DMS 273 (cell line): Measurements from ENCODE around the gene STXBP1.
A peak's percentile ranks its signal among the peaks of the same experiment; 100 is the strongest.

Source experiments
- DNase-seq: peaks from one replicate; lab custom pipeline; 2025; ENCODE audit not compliant: unreplicated experiment; lab: John Stamatoyannopoulos, UW

Gene STXBP1

GRCh38 chr9:127712371-127712770 is 100.3 kb downstream of the STXBP1 start:
- no peak for DNase-seq

DNA sequence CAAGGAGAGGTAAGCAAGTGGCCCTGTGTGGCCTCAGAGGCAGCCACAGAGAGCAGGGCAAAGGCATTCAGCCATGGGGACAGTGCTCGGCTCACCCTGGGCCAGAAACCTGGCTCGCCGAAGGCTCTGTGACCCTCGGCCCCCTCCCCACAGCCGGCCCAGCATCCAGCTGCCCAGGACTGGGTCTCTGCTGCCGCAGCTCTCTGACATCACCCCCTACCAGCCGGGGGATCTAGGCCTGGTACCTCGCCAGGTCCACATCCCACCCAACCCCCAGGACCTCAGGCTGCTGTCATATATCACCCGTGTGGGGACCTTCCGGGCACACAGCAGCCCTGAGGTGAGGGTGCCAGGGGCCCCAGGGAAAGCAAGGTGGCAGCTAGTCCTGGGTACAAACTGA is 100.8 kb downstream of the STXBP1 start:
- DNase-seq, result no peak

GRCh38 chr9:127714020-127714750 is 102.1 kb downstream of the STXBP1 start:
- DNase-seq, result peak; percentile 43

- peak; percentile 80 for DNase-seq
Measured at GRCh38 chr9:127714951-127715469, 102.9 kb downstream of the STXBP1 start.

DNA sequence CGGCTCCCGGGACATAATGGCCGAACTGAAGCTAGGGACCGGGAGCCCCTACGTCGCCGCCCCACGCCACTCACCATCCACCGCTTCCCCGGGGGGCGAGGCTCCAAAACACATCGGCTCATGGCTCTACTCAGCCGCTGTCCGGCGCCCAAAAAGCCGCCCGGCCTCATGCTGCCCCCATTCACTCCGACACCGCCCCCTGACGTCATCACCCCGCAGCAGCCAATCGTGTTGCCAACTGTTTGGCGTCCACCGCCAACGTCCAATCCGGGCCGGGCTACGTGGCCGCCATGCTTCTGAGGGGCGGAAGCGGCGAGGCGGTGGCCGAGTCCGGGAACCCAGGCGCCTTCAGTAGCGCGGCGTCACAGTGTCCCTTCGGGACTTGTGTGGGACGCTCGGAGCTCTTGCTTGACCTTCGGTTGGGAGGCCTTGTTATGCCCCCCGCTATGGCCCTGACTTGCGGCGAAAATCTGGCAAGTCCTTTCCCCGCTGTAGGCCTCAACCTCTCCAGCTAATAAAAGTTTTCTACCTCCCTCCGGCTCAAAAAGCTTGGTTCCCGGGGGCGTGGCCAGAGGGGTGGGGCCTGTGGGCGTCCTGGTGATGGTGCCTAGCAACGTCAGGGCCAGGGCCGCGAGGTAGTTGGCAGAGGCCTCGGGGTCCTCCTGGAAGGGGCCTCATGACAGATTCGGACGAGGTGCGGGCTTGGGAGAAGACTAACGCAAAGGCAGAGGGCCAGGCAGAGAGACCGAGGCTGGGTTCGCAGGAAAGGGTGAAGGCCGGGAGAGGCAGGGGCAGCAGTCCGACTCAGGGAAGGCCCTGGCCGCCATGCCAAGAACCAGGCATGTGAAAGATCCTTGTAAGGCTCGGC is 103.6 kb downstream of the STXBP1 start, which contains the start of the genes PTRH1 and TTC16:
PTRH1 (minus strand) TSS at position 194 of the 868 bp plus-strand sequence; CDS start at position 170, 24 bp downstream.
TTC16 (plus strand) TSS at position 610 of the 868 bp plus-strand sequence; CDS start at position 677, 67 bp downstream.
- peak; percentile 98 for DNase-seq

DNA sequence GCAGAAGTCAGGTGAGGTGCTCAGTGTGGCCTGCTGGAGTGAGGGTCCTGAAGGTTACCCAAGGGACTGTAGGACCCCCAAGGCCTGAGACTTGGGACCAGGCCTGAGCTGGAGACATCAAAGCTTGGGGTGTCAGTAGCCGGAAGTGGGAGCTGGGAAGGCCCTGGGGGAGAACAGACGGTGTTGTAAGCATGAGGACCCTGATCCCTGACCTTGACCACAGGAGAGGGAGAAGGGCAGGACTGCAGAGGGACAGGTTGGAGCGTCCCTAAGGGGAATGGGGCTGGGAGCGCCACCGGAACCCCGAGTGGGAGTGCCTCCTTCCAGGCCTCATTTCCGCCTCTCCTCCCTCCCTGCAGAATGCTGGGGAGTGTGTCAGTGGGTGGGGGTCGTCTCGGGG is 104.3 kb downstream of the STXBP1 start:
- no peak for DNase-seq

GRCh38 chr9:127717766-127718165 is 105.7 kb downstream of the STXBP1 start:
- DNase-seq, result peak; percentile 61

- DNase-seq, result peak; percentile 24
Measured at GRCh38 chr9:127720031-127720864, 108.2 kb downstream of the STXBP1 start.

GRCh38 chr9:127720865-127721227 is 108.8 kb downstream of the STXBP1 start:
- no peak for DNase-seq

DNA sequence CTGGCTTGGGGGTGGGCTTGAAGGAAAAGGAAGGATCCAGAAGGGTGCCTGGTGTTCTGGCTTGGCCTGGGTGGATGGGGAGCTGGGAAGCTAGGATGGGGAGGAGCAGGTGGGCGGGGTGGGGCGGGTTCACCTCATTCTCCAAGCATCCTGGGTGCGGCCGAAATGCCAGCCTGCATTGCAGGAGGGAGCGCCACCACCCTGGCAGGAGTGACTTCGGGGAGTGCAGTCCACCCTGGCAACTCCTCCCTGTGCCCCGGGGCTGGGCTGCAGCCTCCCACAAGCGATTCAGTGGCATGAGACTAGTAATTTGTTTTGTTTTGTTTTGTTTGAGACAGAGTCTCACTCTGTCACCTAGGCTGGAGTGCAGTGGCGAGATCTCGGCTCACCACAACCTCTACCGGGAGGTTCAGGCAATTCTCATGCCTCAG is 109.3 kb downstream of the STXBP1 start:
- DNase-seq, result peak; percentile 24

DNA sequence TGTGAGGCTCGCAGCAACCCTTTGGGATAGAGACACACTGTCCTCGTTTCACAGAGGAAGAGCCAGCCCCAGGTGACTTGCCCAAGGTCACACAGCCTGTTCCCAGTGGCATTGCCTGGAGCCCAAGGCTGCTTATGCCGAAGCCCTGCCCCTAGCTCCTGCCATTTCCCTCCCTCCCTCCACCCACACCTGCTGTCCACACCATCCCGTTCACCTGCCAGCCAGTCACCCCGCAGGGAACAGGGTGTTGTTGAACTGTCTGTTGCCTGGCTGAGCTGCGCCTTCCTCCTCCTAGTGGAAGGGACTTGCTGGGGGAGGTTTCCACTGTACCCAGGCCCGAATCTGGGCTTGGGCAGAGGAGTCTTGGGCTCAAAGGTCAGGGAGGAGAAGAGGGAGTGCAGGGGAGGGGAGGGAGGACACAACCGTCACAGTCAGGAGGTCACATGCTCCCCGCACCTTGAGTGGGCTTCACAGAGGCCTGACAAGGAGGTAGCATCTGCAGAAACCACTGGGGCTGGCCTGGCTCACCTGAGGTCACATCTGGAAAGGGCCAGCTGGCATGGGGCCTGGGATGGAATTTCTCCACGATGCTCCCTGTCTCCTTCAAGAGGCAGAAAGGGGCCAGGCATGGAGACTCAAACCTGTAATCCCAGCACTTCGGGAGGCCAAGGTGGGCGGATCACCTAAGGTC is 110.1 kb downstream of the STXBP1 start:
- DNase-seq, result no peak

DNA sequence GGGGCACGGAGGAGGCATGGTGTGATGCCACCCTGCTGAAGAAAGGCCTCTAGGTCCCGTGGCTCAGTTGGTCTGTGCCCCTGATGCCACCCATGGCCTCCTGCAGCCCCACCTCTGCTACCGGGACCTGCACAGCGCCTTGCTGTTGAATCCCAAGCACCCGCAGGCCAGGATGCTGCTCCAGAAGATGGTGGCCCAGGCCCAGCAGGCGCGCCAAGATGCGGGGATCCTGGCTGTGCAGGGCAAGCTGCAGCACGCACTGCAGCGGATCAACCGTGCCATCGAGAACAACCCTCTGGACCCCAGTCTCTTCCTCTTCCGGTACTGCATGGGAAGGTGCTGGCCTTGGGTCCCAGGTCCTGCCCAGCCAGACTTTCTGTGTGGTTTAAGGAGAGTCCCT is 110.9 kb downstream of the STXBP1 start:
- DNase-seq, result no peak

DNA sequence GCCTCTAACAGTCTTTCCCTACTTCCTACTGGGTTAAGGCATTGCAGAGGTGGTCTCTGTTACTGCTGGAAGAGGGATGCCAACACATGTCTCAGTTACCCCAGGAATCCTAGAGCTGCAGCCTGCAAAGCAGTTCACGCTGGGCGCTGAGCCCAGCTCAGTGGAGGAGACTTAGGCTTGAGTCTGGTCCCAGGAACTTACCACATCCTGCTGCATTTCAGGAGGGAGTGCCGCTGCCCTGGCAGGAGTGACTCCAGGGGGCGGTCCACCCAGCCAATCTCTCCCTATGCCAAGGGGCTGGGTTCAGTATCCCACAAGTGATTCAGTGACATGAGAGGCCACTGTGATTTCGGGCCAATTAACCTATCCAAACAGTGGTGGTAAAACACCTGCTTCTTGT is 111.4 kb downstream of the STXBP1 start:
- DNase-seq, result peak; percentile 43

DNA sequence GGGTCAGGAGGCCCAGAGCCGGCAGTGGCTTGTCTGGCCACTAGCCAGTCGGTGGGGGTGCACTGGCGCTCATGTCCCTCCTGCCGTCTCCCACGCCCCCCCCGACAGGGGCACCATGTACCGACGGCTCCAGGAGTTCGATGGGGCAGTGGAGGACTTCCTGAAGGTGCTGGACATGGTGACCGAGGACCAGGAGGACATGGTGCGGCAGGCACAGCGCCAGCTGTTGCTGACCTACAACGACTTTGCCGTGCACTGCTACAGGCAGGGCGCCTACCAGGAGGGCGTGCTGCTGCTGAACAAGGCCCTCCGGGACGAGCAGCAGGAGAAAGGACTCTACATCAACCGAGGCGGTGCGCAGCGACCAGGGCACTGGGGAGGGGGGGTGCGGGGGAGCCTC is 111.9 kb downstream of the STXBP1 start:
- peak; percentile 60 for DNase-seq

- DNase-seq, result no peak
Measured at GRCh38 chr9:127726871-127727270, 114.8 kb downstream of the STXBP1 start.

GRCh38 chr9:127728808-127729207 is 116.7 kb downstream of the STXBP1 start:
- no peak for DNase-seq

- no peak for DNase-seq
Measured at GRCh38 chr9:127729522-127730256, 117.6 kb downstream of the STXBP1 start.

DNA sequence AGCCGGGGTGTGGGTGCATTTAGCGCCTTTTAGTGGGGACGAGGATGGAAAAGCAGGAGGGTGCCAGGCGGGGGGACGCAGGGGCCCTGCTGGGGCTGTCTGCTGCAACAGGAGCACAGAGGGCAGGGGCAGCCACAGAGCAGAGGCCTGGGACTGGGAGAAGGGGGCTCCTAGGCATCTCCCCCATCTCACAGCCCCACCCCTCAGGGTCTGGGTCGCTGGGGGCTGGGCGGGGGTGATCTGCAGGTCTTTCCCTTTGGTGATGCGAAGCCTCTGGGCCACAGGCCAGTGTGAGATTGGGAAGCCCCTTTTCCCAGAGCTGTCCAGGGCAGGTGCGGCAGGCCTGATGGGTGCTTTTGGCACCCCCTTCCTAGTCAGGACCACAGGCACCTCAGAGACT is 118.2 kb downstream of the STXBP1 start:
- DNase-seq, result no peak

GRCh38 chr9:127730799-127731410 is 118.8 kb downstream of the STXBP1 start:
- no peak for DNase-seq
